Measurements from ENCODE around the gene C1S. TPM values are rescaled to one million over a fixed set of nuclear protein-coding genes. Genes with fewer than 3 reads are reported as not detected.

Gene C1S
- total RNA-seq, 4 donors from 2014 or later, result 137 to 470 (median 255) TPM

DNA sequence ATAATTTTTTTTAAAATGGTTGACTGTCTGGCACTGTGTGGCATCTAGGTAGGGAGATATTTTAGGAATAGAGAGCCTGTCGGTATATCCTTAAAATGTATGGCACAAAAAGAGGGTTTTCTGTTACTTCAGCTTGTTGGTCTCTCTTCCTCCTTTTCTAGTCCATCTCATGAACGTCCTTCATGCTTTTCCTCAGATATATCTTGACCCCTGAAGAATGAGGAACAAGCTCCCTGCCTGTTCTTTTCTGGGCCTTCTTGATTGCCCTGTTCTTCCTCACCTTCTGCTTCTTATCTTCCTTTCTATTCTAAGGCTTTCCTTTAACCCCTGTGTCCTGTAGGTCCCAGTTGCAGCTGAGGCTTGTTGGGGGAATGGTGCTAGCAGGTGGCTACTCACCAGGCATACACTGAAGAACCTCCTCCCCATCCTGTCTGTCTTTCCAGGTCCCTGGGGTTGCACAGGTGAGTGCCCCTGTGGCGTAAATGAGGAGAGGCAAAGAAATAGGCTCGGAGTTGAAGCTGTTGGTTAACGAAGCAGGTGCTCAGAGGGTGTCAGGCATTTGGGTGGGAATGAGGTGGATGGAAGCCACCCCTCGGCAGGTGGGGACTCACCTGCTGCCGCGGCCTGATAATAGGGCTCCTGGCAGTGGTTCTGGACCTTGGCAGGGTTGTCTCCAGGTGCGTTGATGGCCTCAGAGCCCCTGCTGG lies 38.9 kb downstream of the C1S start:
- H3K27ac ChIP-seq, result no peak overlapping the region
- intact Hi-C loops (cut with DNase I), result no loop called here
- no peaks in the 10 kb centered on the region for H3K4me1 ChIP-seq
- H3K27me3 ChIP-seq, result no peaks in the 10 kb centered on the region
- H3K4me3 ChIP-seq (replicated peaks in 1 of 3), result no peak overlapping the region
- DNase-seq, result no peak
- TF ChIP-seq, protein P1, sequence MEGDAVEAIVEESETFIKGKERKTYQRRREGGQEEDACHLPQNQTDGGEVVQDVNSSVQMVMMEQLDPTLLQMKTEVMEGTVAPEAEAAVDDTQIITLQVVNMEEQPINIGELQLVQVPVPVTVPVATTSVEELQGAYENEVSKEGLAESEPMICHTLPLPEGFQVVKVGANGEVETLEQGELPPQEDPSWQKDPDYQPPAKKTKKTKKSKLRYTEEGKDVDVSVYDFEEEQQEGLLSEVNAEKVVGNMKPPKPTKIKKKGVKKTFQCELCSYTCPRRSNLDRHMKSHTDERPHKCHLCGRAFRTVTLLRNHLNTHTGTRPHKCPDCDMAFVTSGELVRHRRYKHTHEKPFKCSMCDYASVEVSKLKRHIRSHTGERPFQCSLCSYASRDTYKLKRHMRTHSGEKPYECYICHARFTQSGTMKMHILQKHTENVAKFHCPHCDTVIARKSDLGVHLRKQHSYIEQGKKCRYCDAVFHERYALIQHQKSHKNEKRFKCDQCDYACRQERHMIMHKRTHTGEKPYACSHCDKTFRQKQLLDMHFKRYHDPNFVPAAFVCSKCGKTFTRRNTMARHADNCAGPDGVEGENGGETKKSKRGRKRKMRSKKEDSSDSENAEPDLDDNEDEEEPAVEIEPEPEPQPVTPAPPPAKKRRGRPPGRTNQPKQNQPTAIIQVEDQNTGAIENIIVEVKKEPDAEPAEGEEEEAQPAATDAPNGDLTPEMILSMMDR (IDR thresholded peaks at IDR 0.05), result no peak
- TF ChIP-seq POLR2A (IDR thresholded peaks at IDR 0.05), result no peak
- H3K9me3 ChIP-seq, result no peaks in the 10 kb centered on the region
- H3K36me3 ChIP-seq, result peaks cover 0 to 3% of the 10 kb centered on the region in 2 donors
- WGBS, 2 donors, result 91 to 92% methylated on average over 9 of the region's 9 CpGs

DNA sequence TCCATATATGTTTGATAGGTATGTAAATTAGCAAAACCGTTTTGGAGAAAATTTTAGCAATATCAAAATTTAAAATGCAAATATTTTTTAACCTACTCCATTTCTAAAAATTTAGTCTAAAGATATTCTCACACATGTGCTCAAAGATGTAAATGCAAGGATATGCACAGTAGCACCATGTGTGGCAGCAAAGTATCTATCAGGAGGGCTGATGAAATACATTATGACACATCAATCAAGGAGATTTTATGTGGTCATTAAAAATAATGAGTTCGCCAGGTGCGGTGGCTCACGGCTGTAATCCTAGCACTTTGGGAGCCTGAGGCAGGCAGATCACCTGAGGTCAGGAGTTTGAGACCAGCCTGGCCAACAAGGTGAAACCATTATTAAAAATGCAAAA lies 39.7 kb downstream of the C1S start:
- intact Hi-C loops (cut with DNase I), result loop anchor here (5.0 kb wide), 1 partner anchor 38 kb away; the partner anchor contains the start of gene C1S
- TF ChIP-seq POLR2A (IDR thresholded peaks at IDR 0.05), result no peak
- TF ChIP-seq, protein P1 (IDR thresholded peaks at IDR 0.05), result no peak

DNA sequence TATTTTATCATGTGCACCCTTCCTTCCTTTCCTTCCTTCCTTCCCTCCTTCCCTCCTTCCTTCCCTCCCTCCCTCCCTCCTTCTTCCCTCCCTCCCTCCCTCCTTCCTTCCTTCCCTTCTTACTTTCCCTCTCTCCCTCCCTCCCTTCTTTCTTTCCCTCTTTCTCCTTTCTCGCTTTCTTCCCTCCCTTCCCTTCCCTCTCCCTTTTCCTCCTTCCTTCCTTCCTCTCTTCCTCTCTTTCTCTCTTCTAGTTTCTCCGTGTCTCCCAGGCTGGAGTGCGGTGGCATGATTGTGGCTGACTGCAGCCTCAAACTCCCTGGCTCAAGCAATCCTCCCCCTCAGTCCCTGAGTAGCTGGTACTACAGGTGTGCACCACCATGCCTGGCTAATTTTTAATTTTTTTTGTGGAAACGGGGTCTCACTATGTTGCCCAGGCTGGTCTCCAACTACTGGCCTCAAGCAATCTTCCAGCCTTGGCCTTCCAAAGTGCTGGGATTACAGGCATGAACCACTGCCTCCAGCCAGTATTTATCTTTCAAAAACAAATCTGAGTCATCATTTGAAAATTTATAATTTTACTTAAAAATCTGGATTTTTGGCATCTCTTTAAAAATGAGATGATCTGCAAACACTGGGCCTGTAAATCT lies 40.7 kb downstream of the C1S start:
- TF ChIP-seq POLR2A (IDR thresholded peaks at IDR 0.05), result no peak
- TF ChIP-seq, protein P1 (IDR thresholded peaks at IDR 0.05), result no peak
- Histone ChIP-seq H3K36me3 (peaks cover 0 to 3% of the 10 kb centered on the region in 2 donors), H3K4me1 (no peaks in the 10 kb centered on the region), H3K27me3 (no peaks in the 10 kb centered on the region), H3K9me3 (no peaks in the 10 kb centered on the region), H3K4me3 (replicated peaks in 1 of 3) (no peak overlapping the region), H3K27ac (peak overlapping the region in 1 of 3 donors; percentile 57)
- intact Hi-C loops (cut with DNase I), result loop anchor here (5.0 kb wide), 1 partner anchor 39 kb away; the partner anchor contains the start of gene C1S
- 88 to 89% methylated on average over 4 of the region's 4 CpGs for WGBS, 2 donors
- DNase-seq, result no peak

More for the DNA sequence above, 39.7 kb downstream of the C1S start:
- WGBS, 2 donors, result 92 to 95% methylated on average over 4 of the region's 4 CpGs
- H3K27me3 ChIP-seq, result no peaks in the 10 kb centered on the region
- H3K36me3 ChIP-seq, result peaks cover 0 to 3% of the 10 kb centered on the region in 2 donors
- no peak for DNase-seq
- H3K27ac ChIP-seq, result no peak overlapping the region
- H3K4me3 ChIP-seq (replicated peaks in 1 of 3), result no peak overlapping the region
- H3K4me1 ChIP-seq, result no peaks in the 10 kb centered on the region
- H3K9me3 ChIP-seq, result no peaks in the 10 kb centered on the region

DNA sequence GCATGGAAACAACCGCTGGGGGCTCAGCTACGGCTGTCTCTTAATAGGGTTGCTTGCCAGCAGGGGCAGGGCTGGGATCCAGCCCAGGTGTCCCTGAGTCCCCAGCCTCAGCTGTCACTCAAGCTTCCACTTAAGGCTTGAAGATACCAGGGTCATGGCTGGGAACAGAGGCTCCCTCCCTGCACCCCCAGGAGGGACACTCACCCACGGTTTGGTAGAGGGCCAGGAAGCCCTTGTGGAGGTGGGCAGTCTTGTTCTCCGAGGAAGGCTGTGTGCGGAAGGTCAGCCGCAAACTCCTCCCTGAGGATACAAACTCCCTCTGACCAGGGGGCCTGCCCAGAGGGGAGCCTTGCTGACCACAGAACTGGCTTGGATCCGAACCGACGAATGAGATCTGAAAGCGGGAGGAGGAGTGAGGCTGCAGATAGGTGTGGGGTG lies 41.2 kb downstream of the C1S start:
- Histone ChIP-seq H3K27ac (peak overlapping the region in 1 of 3 donors; percentile 57), H3K27me3 (no peaks in the 10 kb centered on the region), H3K4me1 (no peaks in the 10 kb centered on the region), H3K36me3 (peaks cover 0 to 3% of the 10 kb centered on the region in 2 donors), H3K9me3 (no peaks in the 10 kb centered on the region), H3K4me3 (replicated peaks in 1 of 3) (no peak overlapping the region)
- intact Hi-C loops (cut with DNase I), result loop anchor here (5.0 kb wide), 1 partner anchor 39 kb away; the partner anchor contains the start of gene C1S
- no peak for TF ChIP-seq POLR2A (IDR thresholded peaks at IDR 0.05)
- TF ChIP-seq, protein P1 (IDR thresholded peaks at IDR 0.05), result no peak
- no peak for DNase-seq
- WGBS, 2 donors, result 65 to 88% methylated on average over 8 to 10 of the region's 10 CpGs

DNA sequence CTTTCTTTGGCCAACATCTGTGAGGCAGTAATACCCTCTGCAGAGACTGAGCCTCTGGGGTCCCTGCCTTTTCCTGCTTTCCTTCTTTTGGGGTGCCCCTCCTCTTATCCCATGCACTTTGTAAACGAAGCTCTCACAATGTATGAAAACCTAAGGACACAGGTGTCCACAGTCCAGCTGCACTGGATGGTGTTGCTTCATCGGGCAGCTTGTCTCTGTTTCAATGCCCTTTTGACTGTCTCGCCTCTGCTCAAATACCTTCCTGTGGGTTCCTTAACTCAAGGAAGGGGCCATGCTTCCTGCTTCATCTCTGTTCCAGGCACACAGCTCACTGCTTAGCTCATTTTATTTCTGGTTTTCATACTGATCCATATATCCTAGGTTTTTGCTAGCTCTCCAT lies 42.1 kb downstream of the C1S start:
- no peak overlapping the region for H3K4me3 ChIP-seq (replicated peaks in 1 of 3)
- peaks cover 0 to 3% of the 10 kb centered on the region in 2 donors for H3K36me3 ChIP-seq
- no peak for TF ChIP-seq POLR2A (IDR thresholded peaks at IDR 0.05)
- TF ChIP-seq, protein P1 (IDR thresholded peaks at IDR 0.05), result no peak
- H3K27me3 ChIP-seq, result no peaks in the 10 kb centered on the region
- peaks cover 0 to 5% of the 10 kb centered on the region in 2 donors for H3K4me1 ChIP-seq
- H3K27ac ChIP-seq, result no peak overlapping the region
- WGBS, 2 donors, result 88 to 91% methylated on average over 3 of the region's 3 CpGs
- intact Hi-C loops (cut with DNase I), result loop anchor here (5.0 kb wide), 1 partner anchor 40 kb away; the partner anchor contains the start of gene C1S
- H3K9me3 ChIP-seq, result no peaks in the 10 kb centered on the region
- DNase-seq, result no peak
